CD4-positive, alpha-beta T cell treated with Interferon gamma for 1 hour (primary cell): ENCODE results near the gene TRAPPC2.
"Not testable (repeated sequence)": the region's sequence is repeated elsewhere in the genome, so short reads cannot be mapped to it uniquely, and the experiment has no call there.

Experiments
- DNase-seq: peaks from one replicate; pipeline ENCODE4 v3.0.0-alpha.2; 2020

The TRAPPC2 gene

DNA sequence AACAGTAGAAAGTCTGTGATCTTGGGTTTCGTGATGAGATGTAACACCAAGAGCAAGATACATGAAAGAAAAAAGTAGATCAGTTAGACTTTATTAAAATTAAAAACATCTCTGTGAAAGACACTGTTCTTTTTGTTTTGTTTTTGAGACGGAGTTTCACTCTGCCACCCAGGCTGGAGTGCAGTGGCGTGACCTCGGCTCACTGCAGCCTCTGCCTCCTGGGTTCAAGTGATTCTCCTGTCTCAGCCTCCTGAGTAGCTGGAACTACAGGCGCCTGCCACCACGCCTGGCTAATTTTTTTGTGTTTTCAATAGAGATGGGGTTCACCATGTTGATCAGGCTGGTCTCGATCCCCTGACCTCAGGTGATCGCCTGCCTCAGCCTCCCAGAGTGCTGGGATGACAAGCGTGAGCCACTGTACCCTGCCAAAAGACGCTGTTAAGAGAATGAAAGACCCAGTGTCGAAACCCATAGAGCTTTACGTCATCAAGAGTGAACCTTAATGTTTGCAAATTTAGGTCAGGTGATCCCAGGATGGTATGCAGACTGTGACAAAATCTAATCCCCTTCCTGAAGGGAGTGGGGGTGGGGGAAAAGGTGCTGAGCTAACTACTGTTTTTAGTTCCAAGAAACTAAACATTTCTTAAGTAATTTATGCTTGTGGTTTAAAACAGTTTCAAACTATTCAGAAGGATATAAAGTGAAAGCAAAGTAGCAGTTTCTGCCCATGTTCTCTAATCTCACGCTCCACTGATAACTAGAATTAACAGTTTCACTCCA is 8.2 kb upstream of the TRAPPC2 start:
- DNase-seq = peak; percentile 62

DNA sequence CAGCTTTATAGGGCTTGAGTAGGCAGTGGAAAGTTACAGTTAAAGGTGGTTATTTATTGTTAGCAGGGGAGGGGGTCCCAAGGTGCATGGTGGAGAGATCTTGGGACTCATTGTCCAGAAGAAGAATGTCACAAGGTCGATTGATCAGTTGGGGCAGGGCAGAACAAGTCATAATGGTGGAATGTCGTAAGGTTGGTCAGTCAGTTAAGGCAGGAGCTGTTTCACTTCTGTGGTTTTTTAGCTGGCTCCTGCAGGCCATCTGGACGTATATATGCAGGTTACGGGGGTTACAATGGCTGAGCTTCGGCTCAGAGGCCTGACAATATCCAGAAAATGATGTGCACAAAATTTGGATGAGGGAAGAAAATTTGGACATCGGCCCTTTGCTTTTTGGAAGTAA is 7.3 kb upstream of the TRAPPC2 start:
- DNase-seq = no peak

GRCh38 chrX:13733506-13733905 is 914 bp downstream of the TRAPPC2 start:
- no peak for DNase-seq

DNA sequence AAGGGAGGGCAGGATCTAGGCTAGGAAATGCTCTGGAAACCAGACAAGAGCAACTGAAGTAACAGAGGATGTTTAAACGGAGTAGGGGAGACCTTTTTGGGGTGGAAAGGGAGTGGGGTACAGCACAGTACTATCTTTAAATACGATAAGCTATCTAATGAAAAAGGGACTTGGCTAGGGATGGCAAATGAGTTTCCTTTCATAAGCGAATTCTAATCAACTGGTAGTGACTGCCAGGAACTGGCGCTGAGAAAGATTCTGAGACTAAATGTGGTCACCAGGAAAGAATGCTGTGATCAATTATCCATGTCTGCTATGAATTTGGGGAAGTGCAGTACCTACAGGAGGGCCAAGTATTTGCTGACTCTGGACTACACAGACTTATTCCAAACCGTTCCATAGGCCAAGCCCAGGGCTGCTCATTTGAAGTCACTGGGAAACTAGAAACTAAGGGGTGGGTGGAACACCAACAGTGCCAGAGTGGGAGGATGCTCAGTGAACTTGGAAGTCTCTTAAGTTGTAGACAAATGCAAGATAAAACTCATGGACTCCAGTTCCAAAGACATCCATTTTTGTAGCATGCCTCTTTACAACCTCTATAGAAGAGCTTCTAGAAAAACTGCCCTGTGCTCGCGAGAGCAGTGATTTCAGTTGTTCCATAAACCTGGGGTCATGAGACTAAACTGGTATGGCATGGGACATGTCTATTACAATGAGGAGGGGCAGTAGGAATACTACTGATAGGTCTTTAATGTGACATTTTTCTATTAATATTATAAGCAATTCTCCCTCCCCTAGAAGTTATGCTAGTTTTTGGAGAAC is 2.0 kb downstream of the TRAPPC2 start:
- DNase-seq = no peak

GRCh38 chrX:13730523-13730922 is 3.9 kb downstream of the TRAPPC2 start:
- not testable (repeated sequence) for DNase-seq

DNA sequence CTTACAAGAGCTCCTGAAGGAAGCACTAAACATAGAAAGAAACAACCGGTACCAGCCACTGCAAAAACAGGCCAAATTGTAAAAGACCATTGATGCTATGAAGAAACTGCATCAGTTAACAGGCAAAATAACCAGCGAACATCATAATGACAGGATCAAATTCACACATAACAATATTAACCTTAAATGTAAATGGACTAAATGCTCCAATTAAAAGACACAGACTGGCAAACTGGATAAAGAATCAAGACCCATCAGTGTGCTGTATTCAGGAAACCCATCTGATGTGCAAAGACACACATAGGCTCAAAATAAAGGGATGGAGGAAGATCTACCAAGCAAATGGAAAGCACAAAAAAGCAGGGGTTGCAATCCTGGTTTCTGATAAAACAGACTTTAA is 7.8 kb downstream of the TRAPPC2 start:
- DNase-seq = not testable (repeated sequence)

DNA sequence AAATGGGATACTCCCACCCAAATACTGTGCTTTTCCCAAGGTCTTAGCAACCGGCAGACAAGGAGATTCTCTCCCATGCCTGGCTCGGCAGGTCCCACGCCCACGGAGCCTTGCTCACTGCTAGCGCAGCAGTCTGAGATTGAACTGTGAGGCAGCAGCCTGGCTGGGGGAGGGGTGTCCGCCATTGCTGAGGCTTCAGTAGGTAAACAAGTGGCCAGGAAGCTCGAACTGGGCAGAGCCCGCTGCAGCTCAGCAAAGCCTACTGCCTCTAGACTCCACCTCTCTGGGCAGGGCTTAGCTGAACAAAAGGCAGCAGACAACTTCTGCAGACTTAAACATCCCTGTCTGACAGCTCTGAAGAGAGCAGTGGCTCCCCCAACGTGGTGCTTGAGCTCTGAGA is 9.5 kb downstream of the TRAPPC2 start:
- DNase-seq = peak; percentile 58

GRCh38 chrX:13721819-13722519 is 12.5 kb downstream of the TRAPPC2 start:
- no peak for DNase-seq

DNA sequence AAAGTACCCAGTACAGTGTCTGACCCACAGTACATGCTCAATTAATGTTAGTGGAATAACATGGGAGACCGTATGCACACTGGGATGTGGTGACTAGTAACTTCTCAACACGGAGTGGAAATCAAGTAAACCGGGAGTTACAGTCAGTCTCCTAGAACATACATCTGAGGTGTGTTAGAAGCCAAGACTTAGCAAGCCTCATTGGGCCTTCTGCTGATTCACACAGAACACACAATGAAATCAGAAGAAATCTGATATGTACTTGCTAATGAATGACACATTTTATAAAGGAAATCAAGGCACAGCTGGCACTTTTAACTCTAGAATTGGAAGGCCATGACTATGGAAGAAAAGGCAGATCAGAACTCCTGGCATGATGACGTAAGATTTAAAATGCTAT is 13.0 kb downstream of the TRAPPC2 start:
- no peak for DNase-seq

DNA sequence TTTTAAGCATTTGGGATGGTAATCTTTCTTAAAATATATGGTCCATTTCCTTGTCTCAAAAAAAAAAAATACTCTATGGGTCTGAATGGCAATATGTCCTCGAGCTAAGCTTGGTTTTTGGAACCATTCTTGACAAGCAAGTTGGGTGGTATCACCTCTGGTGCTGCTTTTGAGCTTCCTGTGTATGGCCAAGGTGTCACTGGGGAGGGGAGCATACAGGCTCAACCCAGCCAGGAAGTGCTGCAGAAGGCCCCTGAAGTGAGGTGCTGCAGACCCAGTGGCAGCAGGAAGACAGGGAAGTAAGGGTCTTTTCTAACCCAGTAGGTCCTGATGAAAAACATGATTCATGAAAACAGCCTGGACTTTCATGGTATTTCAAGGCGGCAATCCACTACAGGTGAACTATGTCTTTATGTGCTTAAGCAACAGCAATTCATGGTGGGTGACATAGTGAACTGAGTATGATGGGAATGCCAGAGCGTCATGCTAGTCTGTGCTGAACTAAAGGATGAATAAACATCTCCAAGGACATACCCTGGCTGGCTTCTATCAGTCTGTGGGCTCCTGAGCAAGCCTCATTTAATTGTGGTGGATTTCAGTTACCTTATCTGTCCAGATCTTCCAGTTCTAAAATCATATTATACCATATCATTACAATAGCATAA is 15.1 kb downstream of the TRAPPC2 start:
- DNase-seq = peak; percentile 34

DNA sequence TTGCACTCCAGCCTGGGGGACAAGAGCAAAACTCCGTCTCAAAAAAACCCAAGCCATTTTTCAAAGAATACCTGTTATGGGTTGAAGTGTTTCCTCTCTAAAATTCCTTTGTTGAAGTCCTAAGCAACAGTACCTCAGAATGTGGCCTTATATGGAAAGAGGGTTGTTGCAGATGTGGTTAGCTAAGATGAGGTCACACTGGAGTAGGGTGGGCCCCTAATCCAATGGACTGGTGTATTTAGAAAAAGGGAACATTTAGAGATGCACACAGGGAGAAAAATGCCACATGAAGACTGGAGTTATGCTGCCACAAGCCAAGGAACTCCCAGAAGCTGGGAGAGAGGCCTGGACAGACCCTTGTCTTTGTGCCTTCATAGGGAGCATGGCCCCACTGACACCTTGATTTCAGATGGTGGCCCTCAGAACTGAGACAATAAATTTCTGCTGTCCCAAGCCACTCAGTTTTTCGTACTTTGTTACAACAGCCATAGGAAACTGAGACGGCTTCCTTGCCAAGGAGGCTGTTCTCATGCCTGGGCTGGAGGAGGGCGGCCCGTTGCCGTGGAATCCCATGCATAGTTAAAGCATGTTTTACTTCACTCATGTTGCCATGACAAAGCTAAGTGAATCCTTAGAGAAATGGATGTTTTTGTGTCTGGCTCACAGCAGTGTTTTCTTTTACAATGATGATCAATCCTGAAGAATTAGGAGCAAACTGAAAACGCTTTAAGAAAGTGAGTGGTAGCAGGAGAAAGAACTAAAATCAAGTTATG is 16.5 kb downstream of the TRAPPC2 start:
- no peak for DNase-seq

DNA sequence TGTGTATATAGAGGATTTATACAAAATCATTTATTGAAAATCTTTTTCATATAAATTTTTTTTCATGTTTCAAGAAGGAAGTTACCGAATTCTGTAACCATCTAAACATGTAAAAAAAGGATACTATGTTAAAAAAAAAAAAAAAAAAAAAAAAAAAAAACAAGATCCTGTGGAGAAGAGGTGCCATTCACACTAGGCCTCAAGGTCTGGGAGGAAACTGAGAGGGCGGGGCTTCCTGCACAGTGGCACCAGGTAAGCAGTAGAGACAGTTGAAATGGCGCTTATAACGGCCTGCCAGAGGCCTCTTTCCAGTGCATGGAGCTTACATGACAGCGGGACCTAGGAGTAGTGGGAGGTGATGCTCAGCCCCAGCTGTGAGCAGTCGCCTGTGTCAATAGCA is 17.5 kb downstream of the TRAPPC2 start:
- DNase-seq = peak; percentile 59

DNA sequence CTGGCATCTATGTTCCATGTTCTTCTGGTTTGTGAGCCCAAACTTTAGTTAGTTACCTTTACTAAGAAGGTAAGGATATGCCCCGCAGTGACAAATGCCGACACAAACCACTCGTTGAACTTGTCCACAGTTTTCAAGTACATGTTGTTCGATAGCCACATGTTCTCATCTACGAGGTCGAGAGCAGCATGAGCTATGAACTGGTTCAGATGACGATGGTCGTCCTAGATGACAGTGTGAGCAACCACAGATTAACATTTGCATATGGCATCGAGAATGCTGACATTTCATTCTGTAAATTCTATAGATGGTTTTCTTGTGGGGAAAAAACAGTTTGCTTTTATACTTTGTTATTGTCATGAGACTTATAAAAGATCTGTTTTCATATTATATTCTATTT is 18.0 kb downstream of the TRAPPC2 start:
- no peak for DNase-seq

DNA sequence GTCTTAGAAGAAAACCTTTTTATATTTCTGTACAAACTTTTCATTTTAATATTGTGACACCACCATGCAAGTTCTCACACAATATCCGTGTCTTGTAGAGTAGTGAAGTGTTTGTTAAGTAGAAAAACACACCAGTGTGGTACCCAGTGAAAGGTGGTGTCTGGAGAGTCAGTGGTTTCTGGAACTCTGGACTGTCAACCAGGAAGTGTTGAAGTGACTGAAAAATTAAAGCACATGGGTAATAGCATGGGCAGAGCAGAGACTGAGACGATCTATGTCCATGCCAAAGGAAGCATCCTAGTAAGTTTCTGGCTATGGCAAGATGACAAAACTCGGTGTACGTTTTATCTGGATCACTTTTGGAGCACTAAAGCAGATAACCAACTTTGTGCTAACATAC is 23.3 kb downstream of the TRAPPC2 start:
- DNase-seq = no peak

DNA sequence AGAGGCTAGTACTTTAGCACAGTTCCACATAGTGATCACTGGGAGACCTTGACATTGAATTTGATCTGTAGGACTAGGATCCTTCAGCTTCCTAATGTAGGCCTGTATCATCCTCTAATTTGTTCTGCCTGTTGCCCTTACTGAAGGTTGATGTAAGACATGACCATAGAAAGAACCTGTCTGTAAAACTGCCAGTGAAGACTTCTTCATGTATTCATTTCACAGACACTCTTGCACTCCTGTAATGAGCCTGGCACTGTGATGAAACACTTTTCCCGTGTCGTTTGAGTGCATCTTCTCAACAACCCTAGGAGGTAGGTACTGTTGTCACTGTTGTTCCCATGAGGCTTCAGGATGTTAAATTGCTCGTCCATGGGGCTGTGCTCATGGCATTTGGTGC is 30.8 kb downstream of the TRAPPC2 start:
- no peak for DNase-seq

DNA sequence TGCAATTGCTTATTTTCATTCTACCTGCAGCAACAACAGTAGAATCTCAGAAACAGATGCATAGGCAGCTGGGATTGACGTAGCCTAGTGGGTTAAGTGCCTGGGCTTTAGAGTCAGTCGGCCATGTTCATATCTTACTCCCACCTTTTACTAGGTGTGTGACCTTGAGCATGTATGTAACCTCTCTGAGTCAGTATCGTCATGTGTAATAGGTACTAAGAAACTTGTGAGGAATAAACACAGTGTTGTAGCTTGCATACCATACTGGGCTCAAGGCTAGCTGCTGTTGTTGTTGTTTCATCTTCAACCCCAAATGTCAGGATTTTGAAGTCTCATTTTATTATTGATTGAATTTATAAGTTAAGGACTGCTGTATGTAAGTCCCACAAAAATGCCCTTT is 31.3 kb downstream of the TRAPPC2 start:
- DNase-seq = no peak

DNA sequence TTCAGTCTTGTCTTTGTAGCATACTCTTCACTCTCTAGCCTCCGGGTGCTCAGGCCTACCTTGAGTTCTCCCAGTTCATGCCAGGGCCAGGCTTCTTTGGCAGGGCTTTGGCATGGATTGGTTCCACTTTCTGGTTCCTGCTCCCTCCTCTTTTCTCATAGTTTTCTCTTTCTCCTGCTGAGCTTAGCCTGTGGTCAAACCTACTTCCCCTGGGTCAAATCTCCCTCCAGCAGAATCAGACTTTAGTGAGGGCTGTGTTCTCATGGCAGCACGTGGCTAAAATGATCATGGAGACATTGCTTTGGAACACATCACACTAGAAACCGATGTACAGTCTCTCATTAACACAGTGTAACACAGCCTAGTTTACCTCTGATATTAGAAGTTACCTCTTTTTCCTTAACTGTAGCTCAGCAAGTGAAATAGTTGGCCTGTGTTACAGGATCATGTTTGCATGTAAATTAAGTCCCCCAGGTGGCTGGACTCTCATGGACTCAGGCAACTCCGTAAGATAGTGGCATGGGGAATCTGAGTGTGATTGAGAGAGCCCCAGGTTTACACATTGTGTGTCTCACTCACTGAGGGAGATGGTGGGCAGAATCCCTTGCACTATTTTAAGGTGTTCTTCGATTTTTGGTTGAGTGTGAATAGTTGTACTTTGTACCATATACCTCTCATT is 32.2 kb downstream of the TRAPPC2 start:
- DNase-seq = no peak

DNA sequence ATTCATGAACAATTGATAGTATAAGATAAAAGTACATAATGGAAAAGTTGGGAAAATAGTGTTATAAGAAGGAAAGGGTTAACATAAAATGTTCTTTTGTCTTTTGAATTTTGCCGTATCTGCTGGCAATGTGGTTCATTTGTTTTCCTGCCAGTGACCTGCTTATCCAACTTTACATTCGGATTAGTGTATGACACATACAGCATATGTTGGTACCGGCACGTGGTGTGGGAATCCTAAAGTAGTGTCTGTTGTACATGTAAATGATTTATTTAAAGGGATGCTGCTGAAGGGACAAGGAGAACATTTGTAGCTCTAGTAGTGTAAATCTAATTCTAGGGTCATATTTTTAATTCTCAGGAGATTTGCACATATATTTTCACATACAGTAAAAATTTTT is 34.0 kb downstream of the TRAPPC2 start:
- DNase-seq = no peak

DNA sequence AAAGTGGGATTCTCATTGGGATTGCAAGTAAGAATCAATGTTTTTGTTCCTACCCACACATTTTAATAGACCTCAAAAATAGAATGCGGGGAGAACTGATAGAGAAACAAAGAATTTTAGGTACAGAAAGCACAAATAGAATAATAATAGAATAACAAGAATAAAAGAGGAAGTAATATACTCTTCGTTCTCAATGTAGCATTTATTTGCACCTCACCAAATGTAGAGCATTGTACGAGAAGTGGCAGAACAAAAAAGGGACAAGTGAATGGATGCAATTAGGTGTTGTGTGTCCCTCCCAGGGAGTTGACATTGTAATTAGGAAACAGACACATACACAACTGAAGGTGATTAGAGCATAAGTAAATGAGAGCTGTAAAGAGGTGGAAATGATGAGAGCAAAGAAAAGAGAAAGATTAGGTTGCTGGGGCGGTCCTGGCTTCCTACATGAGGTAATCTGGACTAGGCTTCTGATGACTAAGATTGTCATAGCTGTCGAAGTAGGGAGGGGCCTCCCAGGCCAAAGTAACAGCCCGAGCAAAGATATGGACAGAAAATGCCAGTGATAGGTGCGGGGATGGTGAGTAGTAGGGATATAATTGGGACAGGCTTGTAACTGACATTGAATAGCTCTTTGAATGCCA is 35.1 kb downstream of the TRAPPC2 start:
- no peak for DNase-seq

GRCh38 chrX:13698432-13698831 is 36.0 kb downstream of the TRAPPC2 start:
- no peak for DNase-seq

DNA sequence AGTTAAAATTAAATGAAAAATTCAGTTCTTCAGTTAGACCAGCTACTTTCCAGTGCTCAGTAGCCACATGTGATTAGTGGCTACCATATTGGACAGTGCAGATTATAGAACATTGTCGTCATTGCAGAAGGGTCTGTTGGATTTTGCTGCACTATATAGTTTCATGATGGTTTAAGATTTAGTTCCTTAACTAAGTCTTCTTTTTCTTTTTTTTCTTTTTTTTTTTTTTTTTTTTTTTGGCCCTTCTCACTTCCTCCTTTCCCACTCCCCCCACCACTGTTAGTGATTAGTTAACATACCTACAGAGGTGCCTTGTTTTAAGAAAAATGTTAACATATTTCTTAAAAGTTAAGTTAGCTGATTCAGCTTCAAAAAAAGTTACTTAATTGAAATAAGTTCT is 36.4 kb downstream of the TRAPPC2 start:
- DNase-seq = no peak
